Effector memory CD4-positive, alpha-beta T cell (primary cell): ENCODE measurements around the gene DIP2C.

Experiments
- DNase-seq, 3 donors: peaks; one replicate each; pipeline ENCODE4 v3.0.0-alpha.2; 2020
- H3K27ac ChIP-seq: 2 replicates; pipeline ENCODE4 v1.7.0; 2013; ENCODE audit warnings: mild to moderate bottlenecking, low read length, moderate library complexity; ENCODE audit not compliant: insufficient read depth, poor library complexity, severe bottlenecking
- H3K27me3 ChIP-seq: replicated peaks from 2 replicates; pipeline ENCODE4 v1.7.0; 2013; ENCODE audit warnings: mild to moderate bottlenecking, low read length; ENCODE audit not compliant: insufficient read depth, control insufficient read depth, poor library complexity, severe bottlenecking
- H3K36me3 ChIP-seq: 2 replicates; pipeline ENCODE4 v1.7.0; 2013; ENCODE audit warnings: mild to moderate bottlenecking, low read length, moderate library complexity; ENCODE audit not compliant: control insufficient read depth, insufficient read depth
- H3K4me1 ChIP-seq: 2 replicates; pipeline ENCODE4 v1.7.0; 2013; ENCODE audit warnings: low read length, mild to moderate bottlenecking; ENCODE audit not compliant: control insufficient read depth, insufficient read depth, poor library complexity, severe bottlenecking
- H3K4me3 ChIP-seq: 2 replicates; pipeline ENCODE4 v1.7.0; 2013; ENCODE audit warnings: low read length, low read depth, mild to moderate bottlenecking; ENCODE audit not compliant: insufficient read depth, poor library complexity, severe bottlenecking
- H3K9me3 ChIP-seq: 2 replicates; pipeline ENCODE4 v1.7.0; 2013; ENCODE audit warnings: mild to moderate bottlenecking, low read length, moderate library complexity; ENCODE audit not compliant: control insufficient read depth

DIP2C gene

DNA sequence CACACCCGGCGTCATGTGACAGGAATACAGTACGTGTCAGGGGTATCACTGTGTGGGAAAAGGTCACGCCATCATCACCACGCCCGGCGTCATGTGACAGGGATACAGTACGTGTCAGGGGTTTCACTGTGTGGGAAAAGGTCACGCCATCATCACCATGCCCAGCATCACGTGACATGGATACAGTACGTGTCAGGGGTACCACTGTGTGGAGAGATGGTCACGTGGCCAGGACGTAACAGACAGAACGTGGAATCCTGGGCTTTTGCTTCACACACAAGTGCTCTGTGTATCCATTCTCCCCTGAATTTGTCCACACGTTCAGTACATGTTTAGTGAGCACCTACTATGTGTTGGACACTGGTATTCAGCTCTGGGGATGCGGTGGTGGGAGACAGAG, 34.5 kb upstream of the DIP2C start:
- DNase-seq, result no peak
- Histone ChIP-seq H3K27me3 (no peaks in the 10 kb centered on the region), H3K4me1 (no peaks in the 10 kb centered on the region), H3K9me3 (no peaks in the 10 kb centered on the region), H3K36me3 (no peaks in the 10 kb centered on the region), H3K27ac (no peak overlapping the region), H3K4me3 (no peak overlapping the region)

GRCh38 chr10:722281-723060, 33.0 kb upstream of the DIP2C start:
- H3K4me3 ChIP-seq, result no peak overlapping the region
- no peaks in the 10 kb centered on the region for H3K9me3 ChIP-seq

DNA sequence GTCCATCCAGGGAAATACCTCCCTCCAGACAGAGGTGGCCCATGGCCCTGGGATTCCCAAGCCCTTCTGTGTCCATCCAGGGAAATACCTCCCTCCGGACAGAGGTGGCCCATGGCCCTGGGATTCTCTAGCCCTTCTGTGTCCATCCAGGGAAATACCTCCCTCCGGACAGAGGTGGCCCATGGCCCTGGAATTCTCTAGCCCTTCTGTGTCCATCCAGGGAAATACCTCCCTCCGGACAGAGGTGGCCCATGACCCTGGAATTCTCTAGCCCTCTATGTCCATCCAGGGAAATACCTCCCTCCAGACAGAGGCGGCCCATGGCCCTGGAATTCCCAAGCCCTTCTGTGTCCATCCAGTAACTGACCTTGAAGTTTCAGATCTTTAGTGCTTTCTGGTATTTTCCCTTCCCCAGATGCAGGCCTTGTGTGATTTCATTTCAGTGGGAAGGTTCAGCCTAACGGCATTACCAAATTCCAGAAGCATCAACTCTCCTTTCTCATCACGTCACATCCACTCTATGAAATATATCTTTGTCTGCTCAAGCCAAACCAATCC, 28.8 kb upstream of the DIP2C start:
- no peak overlapping the region for H3K27ac ChIP-seq
- no peak for DNase-seq
- no peaks in the 10 kb centered on the region for H3K36me3 ChIP-seq
- H3K4me1 ChIP-seq, result no peaks in the 10 kb centered on the region
- no peak overlapping the region for H3K4me3 ChIP-seq
- no peaks in the 10 kb centered on the region for H3K27me3 ChIP-seq
- no peaks in the 10 kb centered on the region for H3K9me3 ChIP-seq

More at GRCh38 chr10:722281-723060, 33.0 kb upstream of the DIP2C start:
- no peaks in the 10 kb centered on the region for H3K27me3 ChIP-seq
- no peaks in the 10 kb centered on the region for H3K4me1 ChIP-seq
- no peak overlapping the region for H3K27ac ChIP-seq
- no peak for DNase-seq
- no peaks in the 10 kb centered on the region for H3K36me3 ChIP-seq

DNA sequence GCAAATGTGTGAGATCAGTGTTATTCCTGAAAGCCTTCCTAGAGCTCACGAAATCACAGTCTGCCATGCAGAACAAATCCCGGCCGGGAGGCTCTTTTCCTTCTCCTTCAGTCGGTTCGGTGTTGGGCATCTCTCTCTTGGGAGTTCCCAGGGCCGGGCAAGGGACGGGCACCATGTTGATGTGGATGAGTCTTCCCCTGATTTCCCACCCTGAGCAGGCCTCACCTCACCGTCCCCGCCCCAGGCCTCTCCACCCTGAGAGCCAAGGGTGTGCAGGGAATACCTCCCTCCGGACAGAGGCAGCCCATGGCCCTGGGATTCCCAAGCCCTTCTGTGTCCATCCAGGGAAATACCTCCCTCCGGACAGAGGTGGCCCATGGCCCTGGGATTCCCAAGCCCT, 28.0 kb upstream of the DIP2C start:
- no peaks in the 10 kb centered on the region for H3K36me3 ChIP-seq
- H3K9me3 ChIP-seq, result no peaks in the 10 kb centered on the region
- no peak overlapping the region for H3K27ac ChIP-seq
- H3K4me3 ChIP-seq, result no peak overlapping the region
- no peaks in the 10 kb centered on the region for H3K27me3 ChIP-seq
- H3K4me1 ChIP-seq, result no peaks in the 10 kb centered on the region
- no peak for DNase-seq

DNA sequence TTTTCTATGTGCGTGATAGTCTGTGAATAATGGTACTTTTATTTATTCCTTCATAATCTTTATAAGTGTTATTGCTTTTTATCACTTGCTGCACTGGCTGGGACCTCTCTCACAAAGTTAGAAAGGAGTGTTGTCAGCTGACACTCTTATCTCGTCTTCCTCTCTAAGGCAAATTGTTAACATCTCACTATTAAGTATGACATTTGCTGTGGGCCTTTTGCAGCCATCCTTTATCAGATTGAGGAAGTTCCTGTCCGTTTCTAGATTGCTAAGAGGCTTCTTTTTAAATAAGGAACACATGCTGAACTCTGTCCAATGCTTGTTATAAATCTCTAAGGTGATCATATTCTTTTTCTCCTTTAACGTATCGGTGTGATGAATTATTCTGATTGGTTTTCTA, 27.4 kb upstream of the DIP2C start:
- no peak overlapping the region for H3K27ac ChIP-seq
- H3K27me3 ChIP-seq, result no peaks in the 10 kb centered on the region
- H3K4me1 ChIP-seq, result no peaks in the 10 kb centered on the region
- no peaks in the 10 kb centered on the region for H3K9me3 ChIP-seq
- H3K36me3 ChIP-seq, result no peaks in the 10 kb centered on the region
- no peak overlapping the region for H3K4me3 ChIP-seq
- DNase-seq, result no peak

DNA sequence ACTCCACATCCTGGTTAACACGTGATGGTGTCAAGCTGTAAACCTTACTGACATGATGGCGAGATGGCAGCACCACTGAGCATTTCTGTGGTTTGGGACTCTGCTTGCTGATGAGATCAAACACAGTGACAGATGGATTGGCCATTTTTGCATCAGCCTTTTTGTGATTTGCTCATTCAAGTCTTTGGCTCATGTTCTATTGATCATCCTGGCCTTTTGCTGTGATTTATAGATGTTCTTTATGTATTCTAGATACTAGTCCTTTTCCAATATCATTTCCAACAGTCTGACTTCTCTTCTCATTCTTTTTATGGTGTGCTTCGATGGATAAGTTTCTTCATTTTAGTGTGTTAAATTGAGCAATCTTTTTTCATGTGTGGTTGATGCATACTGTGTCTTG, 24.7 kb upstream of the DIP2C start:
- no peaks in the 10 kb centered on the region for H3K4me1 ChIP-seq
- no peak overlapping the region for H3K27ac ChIP-seq
- no peaks in the 10 kb centered on the region for H3K9me3 ChIP-seq
- H3K27me3 ChIP-seq, result peaks cover 3% of the 10 kb centered on the region
- H3K36me3 ChIP-seq, result no peaks in the 10 kb centered on the region
- no peak for DNase-seq
- no peak overlapping the region for H3K4me3 ChIP-seq

DNA sequence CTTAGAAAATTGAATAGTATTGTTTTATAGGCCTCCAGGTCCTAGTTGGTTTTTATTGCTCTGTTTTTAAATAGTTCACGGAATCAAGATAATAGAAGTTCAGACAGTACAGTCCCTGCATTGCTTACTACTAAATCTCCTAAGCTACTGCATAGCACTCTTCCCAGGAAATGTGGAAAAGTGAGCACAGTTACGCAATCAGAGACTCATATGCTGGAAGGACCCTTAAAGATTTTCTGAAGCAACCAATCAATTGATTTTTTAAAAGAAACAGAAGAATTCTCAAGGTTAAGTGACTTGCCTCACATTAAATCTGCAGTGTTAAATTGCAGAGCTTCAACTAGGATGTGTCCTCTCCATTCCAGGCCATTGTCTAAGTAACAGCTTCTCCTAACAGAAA, 23.1 kb upstream of the DIP2C start:
- Histone ChIP-seq H3K36me3 (no peaks in the 10 kb centered on the region), H3K4me1 (no peaks in the 10 kb centered on the region), H3K4me3 (no peak overlapping the region), H3K27me3 (peaks cover 3% of the 10 kb centered on the region), H3K27ac (no peak overlapping the region), H3K9me3 (no peaks in the 10 kb centered on the region)
- DNase-seq, result no peak

DNA sequence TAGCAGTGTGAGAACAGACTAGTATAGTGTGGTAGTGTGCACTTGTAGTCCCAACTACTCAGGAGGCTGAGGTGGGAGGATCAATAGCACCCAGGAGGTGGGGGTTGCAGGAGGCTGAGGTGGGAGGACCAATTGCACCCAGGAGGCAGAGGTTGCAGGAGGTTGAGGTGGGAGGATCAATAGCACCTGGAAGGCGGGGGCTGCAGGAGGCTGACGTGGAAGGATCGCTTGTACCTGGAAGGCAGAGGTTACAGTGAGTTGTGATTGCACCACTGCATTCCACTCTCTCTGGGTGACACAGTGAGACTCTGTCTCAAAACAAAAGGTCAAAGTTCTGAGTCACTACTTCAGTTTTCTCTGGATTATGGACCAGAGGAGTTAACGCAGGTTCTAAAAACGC, 22.6 kb upstream of the DIP2C start:
- Histone ChIP-seq H3K9me3 (no peaks in the 10 kb centered on the region), H3K4me3 (no peak overlapping the region), H3K27me3 (peaks cover 3% of the 10 kb centered on the region), H3K4me1 (no peaks in the 10 kb centered on the region), H3K27ac (no peak overlapping the region), H3K36me3 (no peaks in the 10 kb centered on the region)
- DNase-seq, result no peak

- Histone ChIP-seq H3K27ac (no peak overlapping the region), H3K4me3 (no peak overlapping the region), H3K27me3 (peaks cover 3% of the 10 kb centered on the region), H3K4me1 (no peaks in the 10 kb centered on the region), H3K9me3 (no peaks in the 10 kb centered on the region), H3K36me3 (no peaks in the 10 kb centered on the region)
- no peak for DNase-seq
Measured at GRCh38 chr10:707861-708260, 18.4 kb upstream of the DIP2C start.

- Histone ChIP-seq H3K27me3 (peaks cover 3% of the 10 kb centered on the region), H3K4me1 (no peaks in the 10 kb centered on the region), H3K9me3 (no peaks in the 10 kb centered on the region), H3K4me3 (no peak overlapping the region), H3K36me3 (no peaks in the 10 kb centered on the region), H3K27ac (no peak overlapping the region)
- no peak for DNase-seq
Measured at GRCh38 chr10:707456-707855, 18.0 kb upstream of the DIP2C start.
